ENCODE results near the gene TMEM205.

Gene TMEM205

GRCh38 chr19:11364296-11364904 lies 18.3 kb upstream of the TMEM205 start:
- TF ChIP-seq CTCF (IDR thresholded peaks at IDR 0.05; ENCODE audit: low read depth, low read length) = no peak
- no peaks in the 10 kb centered on the region for H3K4me1 ChIP-seq
- no peaks in the 10 kb centered on the region for H3K27me3 ChIP-seq
- no peak for DNase-seq
- H3K36me3 ChIP-seq = peaks cover 4% of the 10 kb centered on the region; the same call in 1 of the 2 replicates
- no peak overlapping the region for H3K4me3 ChIP-seq (ENCODE audit: low read depth, low read length)
- no peaks in the 10 kb centered on the region for H3K9me3 ChIP-seq

- TF ChIP-seq CTCF (IDR thresholded peaks at IDR 0.05; ENCODE audit: low read depth, low read length) = no peak
- Histone ChIP-seq H3K36me3 (peaks cover 4% of the 10 kb centered on the region; the same call in 1 of the 2 replicates), H3K9me3 (no peaks in the 10 kb centered on the region), H3K4me3 (ENCODE audit: low read depth, low read length) (no peak overlapping the region), H3K4me1 (no peaks in the 10 kb centered on the region), H3K27me3 (no peaks in the 10 kb centered on the region)
- DNase-seq = no peak
These were observed 17.8 kb upstream of the TMEM205 start for GRCh38 chr19:11363881-11364280.

GRCh38 chr19:11361771-11362731 lies 16.0 kb upstream of the TMEM205 start:
- Histone ChIP-seq H3K4me1 (no peaks in the 10 kb centered on the region), H3K27me3 (no peaks in the 10 kb centered on the region), H3K4me3 (ENCODE audit: low read depth, low read length) (no peak overlapping the region), H3K36me3 (peaks cover 4% of the 10 kb centered on the region; the same call in 1 of the 2 replicates), H3K9me3 (no peaks in the 10 kb centered on the region)
- TF ChIP-seq CTCF (IDR thresholded peaks at IDR 0.05; ENCODE audit: low read depth, low read length) = no peak
- DNase-seq = no peak

GRCh38 chr19:11361037-11361770 lies 15.1 kb upstream of the TMEM205 start:
- no peaks in the 10 kb centered on the region for H3K4me1 ChIP-seq
- H3K9me3 ChIP-seq = no peaks in the 10 kb centered on the region
- peaks cover 4% of the 10 kb centered on the region; the same call in 1 of the 2 replicates for H3K36me3 ChIP-seq
- TF ChIP-seq CTCF (IDR thresholded peaks at IDR 0.05; ENCODE audit: low read depth, low read length) = no peak
- no peak overlapping the region for H3K4me3 ChIP-seq (ENCODE audit: low read depth, low read length)
- peak; percentile 63 for DNase-seq
- H3K27me3 ChIP-seq = no peaks in the 10 kb centered on the region

GRCh38 chr19:11359421-11359820 lies 13.4 kb upstream of the TMEM205 start:
- TF ChIP-seq CTCF (IDR thresholded peaks at IDR 0.05; ENCODE audit: low read depth, low read length) = no peak
- Histone ChIP-seq H3K27me3 (no peaks in the 10 kb centered on the region), H3K36me3 (peaks cover 4% of the 10 kb centered on the region; the same call in 1 of the 2 replicates), H3K9me3 (no peaks in the 10 kb centered on the region), H3K4me1 (peaks cover 4% of the 10 kb centered on the region; the same call in 1 of the 2 replicates), H3K4me3 (ENCODE audit: low read depth, low read length) (no peak overlapping the region)
- DNase-seq = no peak

Data from BE2C (cell line).